ENCODE data around the gene CNTN5. TPM values are rescaled to one million over a fixed set of nuclear protein-coding genes. Genes with fewer than 3 reads are reported as not detected.

The CNTN5 gene
- total RNA-seq, 4 donors from 2014 or later: not detected

DNA sequence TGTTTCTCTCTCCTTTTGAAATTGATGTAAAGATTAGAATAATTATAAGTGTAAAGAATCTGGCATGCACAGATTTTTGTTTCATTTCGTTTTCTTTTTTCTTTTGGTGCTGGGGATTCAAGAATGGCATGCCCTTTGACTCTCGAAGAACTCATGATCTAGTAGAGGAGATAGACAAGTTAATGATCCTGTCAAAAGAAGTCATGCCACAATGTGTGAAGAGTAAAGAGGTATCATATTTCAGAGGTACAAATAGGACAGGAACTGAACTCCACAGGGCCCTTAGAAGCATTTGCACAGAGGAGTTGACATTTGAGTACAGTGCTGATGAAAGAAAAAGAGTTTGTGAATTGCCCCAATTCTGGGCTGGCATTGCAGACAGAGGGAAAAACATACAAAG is 958.3 kb downstream of the CNTN5 start:
- WGBS: 44% methylated on average over 2 of the region's 2 CpGs
- H3K27me3 ChIP-seq: no peaks in the 10 kb centered on the region
- H3K4me1 ChIP-seq: no peaks in the 10 kb centered on the region
- no peak for DNase-seq (ENCODE audit: low spot score in 2 of 2)
- TF ChIP-seq POLR2AphosphoS5 (IDR thresholded peaks at IDR 0.05) (no peak), POLR2A (IDR thresholded peaks at IDR 0.05) (no peak), EP300 (IDR thresholded peaks at IDR 0.05) (no peak)
- TF ChIP-seq, protein P1, sequence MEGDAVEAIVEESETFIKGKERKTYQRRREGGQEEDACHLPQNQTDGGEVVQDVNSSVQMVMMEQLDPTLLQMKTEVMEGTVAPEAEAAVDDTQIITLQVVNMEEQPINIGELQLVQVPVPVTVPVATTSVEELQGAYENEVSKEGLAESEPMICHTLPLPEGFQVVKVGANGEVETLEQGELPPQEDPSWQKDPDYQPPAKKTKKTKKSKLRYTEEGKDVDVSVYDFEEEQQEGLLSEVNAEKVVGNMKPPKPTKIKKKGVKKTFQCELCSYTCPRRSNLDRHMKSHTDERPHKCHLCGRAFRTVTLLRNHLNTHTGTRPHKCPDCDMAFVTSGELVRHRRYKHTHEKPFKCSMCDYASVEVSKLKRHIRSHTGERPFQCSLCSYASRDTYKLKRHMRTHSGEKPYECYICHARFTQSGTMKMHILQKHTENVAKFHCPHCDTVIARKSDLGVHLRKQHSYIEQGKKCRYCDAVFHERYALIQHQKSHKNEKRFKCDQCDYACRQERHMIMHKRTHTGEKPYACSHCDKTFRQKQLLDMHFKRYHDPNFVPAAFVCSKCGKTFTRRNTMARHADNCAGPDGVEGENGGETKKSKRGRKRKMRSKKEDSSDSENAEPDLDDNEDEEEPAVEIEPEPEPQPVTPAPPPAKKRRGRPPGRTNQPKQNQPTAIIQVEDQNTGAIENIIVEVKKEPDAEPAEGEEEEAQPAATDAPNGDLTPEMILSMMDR (IDR thresholded peaks at IDR 0.05): no peak
- no peaks in the 10 kb centered on the region for H3K36me3 ChIP-seq
- no peak overlapping the region for H3K27ac ChIP-seq
- no peak overlapping the region for H3K4me3 ChIP-seq
- H3K9me3 ChIP-seq: no peaks in the 10 kb centered on the region

DNA sequence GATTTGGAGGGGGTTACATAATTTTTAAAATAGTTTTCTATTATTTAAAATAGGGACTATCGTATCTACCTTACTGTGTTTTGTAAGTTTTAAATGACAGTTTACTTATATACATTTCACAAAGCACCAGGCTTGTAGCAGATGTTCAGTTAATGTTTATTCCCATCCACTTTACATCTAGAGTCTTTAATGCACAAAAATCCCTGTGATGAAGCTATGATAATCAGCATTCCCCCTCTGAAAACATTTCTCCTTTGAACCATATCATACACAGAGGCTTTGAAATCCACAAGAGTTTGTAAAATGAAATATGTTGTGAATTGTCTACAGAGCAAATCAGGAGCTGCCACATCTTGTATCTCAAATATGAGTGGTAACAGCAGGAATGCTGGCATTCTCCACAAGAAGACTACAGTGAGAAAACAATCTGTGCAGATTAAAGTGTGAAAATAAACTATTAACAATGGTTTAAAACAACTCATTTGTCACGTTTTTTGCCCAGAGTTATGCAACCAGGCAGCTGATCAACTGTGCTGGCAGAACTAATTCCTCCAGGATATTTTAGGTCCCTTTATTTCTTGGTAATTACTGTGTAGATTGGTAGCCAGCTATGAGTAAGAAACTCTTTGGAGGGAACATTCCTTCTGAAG is 967.2 kb downstream of the CNTN5 start:
- no peak for DNase-seq (ENCODE audit: low spot score in 2 of 2)
- H3K36me3 ChIP-seq: no peaks in the 10 kb centered on the region
- H3K27ac ChIP-seq: no peak overlapping the region
- WGBS: 41% methylated on average over 2 of the region's 2 CpGs
- no peak overlapping the region for H3K4me3 ChIP-seq
- no peaks in the 10 kb centered on the region for H3K4me1 ChIP-seq
- no peaks in the 10 kb centered on the region for H3K9me3 ChIP-seq
- TF ChIP-seq EP300 (IDR thresholded peaks at IDR 0.05) (no peak), POLR2A (IDR thresholded peaks at IDR 0.05) (no peak), POLR2AphosphoS5 (IDR thresholded peaks at IDR 0.05) (no peak)
- TF ChIP-seq, protein P1 (IDR thresholded peaks at IDR 0.05): no peak
- no peaks in the 10 kb centered on the region for H3K27me3 ChIP-seq

DNA sequence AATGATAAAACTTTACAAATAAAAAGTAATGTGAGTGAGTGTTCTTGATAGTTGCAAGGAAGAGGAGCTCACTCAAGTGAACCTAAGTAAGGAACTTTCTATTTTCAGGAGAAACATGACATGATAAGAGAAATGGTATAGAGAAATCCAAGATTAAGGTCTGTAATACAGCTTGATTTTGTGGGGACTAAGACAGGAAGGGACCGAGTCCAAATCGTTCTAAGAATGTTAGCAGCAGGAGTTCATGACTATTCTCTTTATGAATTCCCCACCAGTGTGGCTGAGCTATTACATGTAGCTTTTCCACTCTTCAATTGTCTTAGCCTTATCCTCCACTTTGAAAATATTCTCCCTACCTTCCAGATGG is 967.7 kb downstream of the CNTN5 start:
- TF ChIP-seq EP300 (IDR thresholded peaks at IDR 0.05) (no peak), POLR2AphosphoS5 (IDR thresholded peaks at IDR 0.05) (no peak), POLR2A (IDR thresholded peaks at IDR 0.05) (no peak)
- TF ChIP-seq, protein P1 (IDR thresholded peaks at IDR 0.05): no peak
- 34% methylated on average over 2 of the region's 2 CpGs for WGBS
- Histone ChIP-seq H3K36me3 (no peaks in the 10 kb centered on the region), H3K27ac (no peak overlapping the region), H3K4me1 (no peaks in the 10 kb centered on the region), H3K4me3 (no peak overlapping the region), H3K27me3 (no peaks in the 10 kb centered on the region), H3K9me3 (no peaks in the 10 kb centered on the region)
- no peak for DNase-seq (ENCODE audit: low spot score in 2 of 2)

DNA sequence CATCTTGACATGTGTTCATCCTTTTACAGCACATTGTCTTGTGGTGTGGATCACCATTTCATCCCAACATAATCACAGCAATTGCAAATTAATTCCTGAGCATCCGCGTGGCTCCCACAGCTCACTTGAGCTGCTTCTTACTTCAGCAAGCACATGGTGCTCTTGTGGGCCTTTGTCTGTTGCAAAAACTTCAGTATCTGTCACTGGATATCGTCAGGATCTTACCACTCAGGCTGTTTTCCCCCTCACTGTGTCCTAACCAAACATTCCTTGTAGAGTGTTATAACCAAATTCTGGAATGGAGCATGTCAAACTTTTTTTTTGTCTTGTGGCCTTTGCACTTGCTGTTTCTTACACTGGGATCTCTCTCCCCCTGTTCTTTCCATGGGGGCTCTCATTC is 983.2 kb downstream of the CNTN5 start:
- no peak overlapping the region for H3K4me3 ChIP-seq
- H3K9me3 ChIP-seq: no peaks in the 10 kb centered on the region
- H3K36me3 ChIP-seq: no peaks in the 10 kb centered on the region
- no peaks in the 10 kb centered on the region for H3K27me3 ChIP-seq
- H3K4me1 ChIP-seq: no peaks in the 10 kb centered on the region
- TF ChIP-seq POLR2A (IDR thresholded peaks at IDR 0.05) (no peak), EP300 (IDR thresholded peaks at IDR 0.05) (no peak), POLR2AphosphoS5 (IDR thresholded peaks at IDR 0.05) (no peak)
- TF ChIP-seq, protein P1 (IDR thresholded peaks at IDR 0.05): no peak
- 77% methylated on average over 3 of the region's 3 CpGs for WGBS
- no peak for DNase-seq (ENCODE audit: low spot score in 2 of 2)
- no peak overlapping the region for H3K27ac ChIP-seq

DNA sequence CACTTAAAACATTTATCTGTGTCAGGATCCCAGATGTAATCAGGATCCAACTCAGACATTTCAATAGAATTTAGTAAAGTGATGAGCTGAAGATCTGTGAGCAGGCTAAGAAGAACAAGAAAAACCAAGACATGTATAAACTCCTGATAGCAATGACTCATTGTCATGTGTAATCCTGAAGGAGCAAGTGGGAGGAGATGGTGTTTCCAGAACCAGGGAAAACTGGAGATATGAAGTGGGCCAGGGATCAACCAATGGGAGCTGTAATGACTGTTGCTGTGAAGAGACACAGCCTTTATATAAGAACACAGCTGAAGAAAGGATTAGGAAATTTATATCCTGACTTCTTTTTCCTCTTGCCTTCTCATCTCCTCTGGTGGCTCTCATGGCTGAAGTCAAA is 983.8 kb downstream of the CNTN5 start:
- H3K27ac ChIP-seq: no peak overlapping the region
- H3K4me1 ChIP-seq: no peaks in the 10 kb centered on the region
- H3K27me3 ChIP-seq: no peaks in the 10 kb centered on the region
- H3K4me3 ChIP-seq: no peak overlapping the region
- no peaks in the 10 kb centered on the region for H3K36me3 ChIP-seq
- DNase-seq (ENCODE audit: low spot score in 2 of 2): no peak
- H3K9me3 ChIP-seq: no peaks in the 10 kb centered on the region
- TF ChIP-seq POLR2A (IDR thresholded peaks at IDR 0.05): no peak
- no peak for TF ChIP-seq EP300 (IDR thresholded peaks at IDR 0.05)
- TF ChIP-seq, protein P1 (IDR thresholded peaks at IDR 0.05): no peak
- TF ChIP-seq POLR2AphosphoS5 (IDR thresholded peaks at IDR 0.05): no peak

Measured in suprapubic skin (tissue), 4 donors.